SK-N-SH (cell line): ENCODE measurements around the gene DICER1.

Source experiments
- EP300 ChIP-seq, 2 experiments: IDR thresholded peaks; 2 replicates each; pipeline versions ENCODE4 v1.4.0 to v1.6.1; 2012; ENCODE audit warnings: borderline replicate concordance in 1 of 2, low read depth in 1 of 2, low read length in 1 of 2
- EZH2phosphoT487 ChIP-seq: fragments of 200-600 bp; sonication (generic); IDR thresholded peaks from 2 replicates; pipeline ENCODE4 v1.6.1; 2017; ENCODE audit warnings: low read depth, mixed run types, mild to moderate bottlenecking, antibody characterized with exemption, moderate library complexity, borderline replicate concordance
- FOSL2 ChIP-seq: IDR thresholded peaks from 2 replicates; pipeline ENCODE4 v1.4.0; 2012; ENCODE audit warnings: low read depth, mild to moderate bottlenecking, moderate library complexity, borderline replicate concordance
- FOXJ3 ChIP-seq: sonication (generic); formaldehyde crosslinking; IDR thresholded peaks from 2 replicates; pipeline ENCODE4 v1.5.1; 2020; ENCODE audit warnings: mild to moderate bottlenecking, missing genetic modification reagents
- FOXM1 ChIP-seq: IDR thresholded peaks from 2 replicates; pipeline ENCODE4 v1.4.0; 2012; ENCODE audit warnings: low read depth, mild to moderate bottlenecking
- GATA2 ChIP-seq: sonication (generic); formaldehyde crosslinking; IDR thresholded peaks from 2 replicates; pipeline ENCODE4 v1.5.0; 2020; ENCODE audit warnings: mild to moderate bottlenecking, missing genetic modification reagents
- POLR2AphosphoS5 ChIP-seq: IDR thresholded peaks from 2 replicates; pipeline ENCODE4 v1.6.1; 2012; ENCODE audit warnings: low read depth, low read length
- RCOR1 ChIP-seq: fragments of 150-350 bp; IDR thresholded peaks from 2 replicates; pipeline ENCODE4 v1.6.1; 2017; ENCODE audit warnings: antibody characterized with exemption, low read length
- TCF12 ChIP-seq: IDR thresholded peaks from 2 replicates; pipeline ENCODE4 v1.4.0; 2012
- TEAD4 ChIP-seq: IDR thresholded peaks from 2 replicates; pipeline ENCODE4 v1.4.0; 2012; ENCODE audit warnings: mild to moderate bottlenecking, borderline replicate concordance; ENCODE audit not compliant: insufficient read depth
- TF ChIP-seq, protein P1 (sequence below): fragments of 200-600 bp; sonication (generic); IDR thresholded peaks from 2 replicates; pipeline ENCODE4 v1.6.1; 2017; ENCODE audit warnings: antibody characterized with exemption, mild to moderate bottlenecking, moderate library complexity
- TF ChIP-seq, protein P2 (sequence below): IDR thresholded peaks from 2 replicates; pipeline ENCODE4 v1.6.1; 2012; ENCODE audit warnings: mild to moderate bottlenecking, low read depth, low read length, moderate library complexity
- TF ChIP-seq, protein P3 (sequence below): IDR thresholded peaks from 2 replicates; pipeline ENCODE4 v1.4.0; 2012; ENCODE audit warnings: low read depth
- TF ChIP-seq, protein P4 (sequence below): fragments of 150-350 bp; IDR thresholded peaks from 2 replicates; pipeline ENCODE4 v1.6.1; 2016; ENCODE audit warnings: mild to moderate bottlenecking, low read depth, low read length

DNA sequence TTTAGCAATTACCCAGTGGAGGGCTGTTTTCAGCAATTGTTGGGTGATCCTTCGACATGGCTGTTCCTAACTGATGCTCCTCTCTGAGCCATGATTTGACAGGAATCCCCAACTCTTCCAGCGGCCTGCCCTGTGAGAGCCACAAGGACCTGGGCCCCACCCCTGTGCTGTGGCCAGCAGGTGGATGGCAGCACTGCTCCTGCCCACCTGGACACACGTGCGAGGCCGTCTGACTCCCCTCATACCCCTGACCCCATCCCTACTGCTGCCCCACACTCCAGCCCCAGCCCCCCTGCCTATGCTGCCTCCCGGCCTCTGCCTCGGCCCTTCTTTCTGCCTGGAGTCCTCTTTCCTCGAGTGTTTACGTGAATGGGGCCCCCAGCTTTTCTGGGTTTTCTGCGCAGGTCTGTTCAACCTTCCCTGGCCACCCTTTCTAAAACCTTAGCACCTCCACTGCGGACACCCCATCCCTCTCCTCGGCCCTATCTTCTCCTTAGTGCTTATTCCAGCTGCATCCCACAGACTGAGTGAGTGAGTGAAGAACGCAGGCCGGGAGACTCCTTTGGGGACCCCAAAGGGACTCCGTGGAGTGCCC, 111.4 kb downstream of the DICER1 start:
- TF ChIP-seq, protein P1, sequence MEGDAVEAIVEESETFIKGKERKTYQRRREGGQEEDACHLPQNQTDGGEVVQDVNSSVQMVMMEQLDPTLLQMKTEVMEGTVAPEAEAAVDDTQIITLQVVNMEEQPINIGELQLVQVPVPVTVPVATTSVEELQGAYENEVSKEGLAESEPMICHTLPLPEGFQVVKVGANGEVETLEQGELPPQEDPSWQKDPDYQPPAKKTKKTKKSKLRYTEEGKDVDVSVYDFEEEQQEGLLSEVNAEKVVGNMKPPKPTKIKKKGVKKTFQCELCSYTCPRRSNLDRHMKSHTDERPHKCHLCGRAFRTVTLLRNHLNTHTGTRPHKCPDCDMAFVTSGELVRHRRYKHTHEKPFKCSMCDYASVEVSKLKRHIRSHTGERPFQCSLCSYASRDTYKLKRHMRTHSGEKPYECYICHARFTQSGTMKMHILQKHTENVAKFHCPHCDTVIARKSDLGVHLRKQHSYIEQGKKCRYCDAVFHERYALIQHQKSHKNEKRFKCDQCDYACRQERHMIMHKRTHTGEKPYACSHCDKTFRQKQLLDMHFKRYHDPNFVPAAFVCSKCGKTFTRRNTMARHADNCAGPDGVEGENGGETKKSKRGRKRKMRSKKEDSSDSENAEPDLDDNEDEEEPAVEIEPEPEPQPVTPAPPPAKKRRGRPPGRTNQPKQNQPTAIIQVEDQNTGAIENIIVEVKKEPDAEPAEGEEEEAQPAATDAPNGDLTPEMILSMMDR, result no peak
- TF ChIP-seq POLR2AphosphoS5 (no peak), EP300 (IDR thresholded peaks at IDR 0.05; ENCODE audit: borderline replicate concordance in 1 of 2, low read depth in 1 of 2, low read length in 1 of 2) (no peak), GATA2 (CRISPR knock-in tag) (no peak), TCF12 (no peak), RCOR1 (no peak), FOXJ3 (no peak), EZH2phosphoT487 (no peak), FOSL2 (no peak), FOXM1 (no peak), TEAD4 (no peak)
- TF ChIP-seq, protein P2, sequence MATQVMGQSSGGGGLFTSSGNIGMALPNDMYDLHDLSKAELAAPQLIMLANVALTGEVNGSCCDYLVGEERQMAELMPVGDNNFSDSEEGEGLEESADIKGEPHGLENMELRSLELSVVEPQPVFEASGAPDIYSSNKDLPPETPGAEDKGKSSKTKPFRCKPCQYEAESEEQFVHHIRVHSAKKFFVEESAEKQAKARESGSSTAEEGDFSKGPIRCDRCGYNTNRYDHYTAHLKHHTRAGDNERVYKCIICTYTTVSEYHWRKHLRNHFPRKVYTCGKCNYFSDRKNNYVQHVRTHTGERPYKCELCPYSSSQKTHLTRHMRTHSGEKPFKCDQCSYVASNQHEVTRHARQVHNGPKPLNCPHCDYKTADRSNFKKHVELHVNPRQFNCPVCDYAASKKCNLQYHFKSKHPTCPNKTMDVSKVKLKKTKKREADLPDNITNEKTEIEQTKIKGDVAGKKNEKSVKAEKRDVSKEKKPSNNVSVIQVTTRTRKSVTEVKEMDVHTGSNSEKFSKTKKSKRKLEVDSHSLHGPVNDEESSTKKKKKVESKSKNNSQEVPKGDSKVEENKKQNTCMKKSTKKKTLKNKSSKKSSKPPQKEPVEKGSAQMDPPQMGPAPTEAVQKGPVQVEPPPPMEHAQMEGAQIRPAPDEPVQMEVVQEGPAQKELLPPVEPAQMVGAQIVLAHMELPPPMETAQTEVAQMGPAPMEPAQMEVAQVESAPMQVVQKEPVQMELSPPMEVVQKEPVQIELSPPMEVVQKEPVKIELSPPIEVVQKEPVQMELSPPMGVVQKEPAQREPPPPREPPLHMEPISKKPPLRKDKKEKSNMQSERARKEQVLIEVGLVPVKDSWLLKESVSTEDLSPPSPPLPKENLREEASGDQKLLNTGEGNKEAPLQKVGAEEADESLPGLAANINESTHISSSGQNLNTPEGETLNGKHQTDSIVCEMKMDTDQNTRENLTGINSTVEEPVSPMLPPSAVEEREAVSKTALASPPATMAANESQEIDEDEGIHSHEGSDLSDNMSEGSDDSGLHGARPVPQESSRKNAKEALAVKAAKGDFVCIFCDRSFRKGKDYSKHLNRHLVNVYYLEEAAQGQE, result no peak
- TF ChIP-seq, protein P3, sequence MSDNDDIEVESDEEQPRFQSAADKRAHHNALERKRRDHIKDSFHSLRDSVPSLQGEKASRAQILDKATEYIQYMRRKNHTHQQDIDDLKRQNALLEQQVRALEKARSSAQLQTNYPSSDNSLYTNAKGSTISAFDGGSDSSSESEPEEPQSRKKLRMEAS, result no peak
- TF ChIP-seq, protein P4, sequence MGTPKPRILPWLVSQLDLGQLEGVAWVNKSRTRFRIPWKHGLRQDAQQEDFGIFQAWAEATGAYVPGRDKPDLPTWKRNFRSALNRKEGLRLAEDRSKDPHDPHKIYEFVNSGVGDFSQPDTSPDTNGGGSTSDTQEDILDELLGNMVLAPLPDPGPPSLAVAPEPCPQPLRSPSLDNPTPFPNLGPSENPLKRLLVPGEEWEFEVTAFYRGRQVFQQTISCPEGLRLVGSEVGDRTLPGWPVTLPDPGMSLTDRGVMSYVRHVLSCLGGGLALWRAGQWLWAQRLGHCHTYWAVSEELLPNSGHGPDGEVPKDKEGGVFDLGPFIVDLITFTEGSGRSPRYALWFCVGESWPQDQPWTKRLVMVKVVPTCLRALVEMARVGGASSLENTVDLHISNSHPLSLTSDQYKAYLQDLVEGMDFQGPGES, result no peak
